ENCODE measurements around the gene MEGF11.

The MEGF11 gene

GRCh38 chr15:66237513-66238235 lies 15.9 kb downstream of the MEGF11 start:
- TF ChIP-seq GATA2 (IDR thresholded peaks at IDR 0.05; ENCODE audit: low read depth, low read length) (no peak), GATA3 (IDR thresholded peaks at IDR 0.05; ENCODE audit: low read depth, low read length) (no peak)

GRCh38 chr15:66236806-66237375 lies 16.7 kb downstream of the MEGF11 start:
- TF ChIP-seq GATA3 (IDR thresholded peaks at IDR 0.05; ENCODE audit: low read depth, low read length) (no peak), GATA2 (IDR thresholded peaks at IDR 0.05; ENCODE audit: low read depth, low read length) (no peak)

- TF ChIP-seq GATA3 (IDR thresholded peaks at IDR 0.05; ENCODE audit: low read depth, low read length) (no peak), GATA2 (IDR thresholded peaks at IDR 0.05; ENCODE audit: low read depth, low read length) (no peak)
These were observed 17.7 kb downstream of the MEGF11 start for GRCh38 chr15:66235866-66236265.

GRCh38 chr15:66234798-66235197 lies 18.8 kb downstream of the MEGF11 start:
- TF ChIP-seq GATA3 (IDR thresholded peaks at IDR 0.05; ENCODE audit: low read depth, low read length), result no peak
- no peak for TF ChIP-seq GATA2 (IDR thresholded peaks at IDR 0.05; ENCODE audit: low read depth, low read length)

- no peak for TF ChIP-seq GATA2 (IDR thresholded peaks at IDR 0.05; ENCODE audit: low read depth, low read length)
- no peak for TF ChIP-seq GATA3 (IDR thresholded peaks at IDR 0.05; ENCODE audit: low read depth, low read length)
These were observed 19.8 kb downstream of the MEGF11 start for GRCh38 chr15:66233487-66234415.

- TF ChIP-seq GATA2 (IDR thresholded peaks at IDR 0.05; ENCODE audit: low read depth, low read length) (no peak), GATA3 (IDR thresholded peaks at IDR 0.05; ENCODE audit: low read depth, low read length) (no peak)
These were observed 21.3 kb downstream of the MEGF11 start for GRCh38 chr15:66232267-66232625.

GRCh38 chr15:66231394-66232266 lies 21.9 kb downstream of the MEGF11 start:
- no peak for TF ChIP-seq GATA3 (IDR thresholded peaks at IDR 0.05; ENCODE audit: low read depth, low read length)
- no peak for TF ChIP-seq GATA2 (IDR thresholded peaks at IDR 0.05; ENCODE audit: low read depth, low read length)

- TF ChIP-seq GATA2 (IDR thresholded peaks at IDR 0.05; ENCODE audit: low read depth, low read length) (no peak), GATA3 (IDR thresholded peaks at IDR 0.05; ENCODE audit: low read depth, low read length) (no peak)
These were observed 23.6 kb downstream of the MEGF11 start for GRCh38 chr15:66229790-66230465.

GRCh38 chr15:66228807-66229735 lies 24.5 kb downstream of the MEGF11 start:
- TF ChIP-seq GATA2 (IDR thresholded peaks at IDR 0.05; ENCODE audit: low read depth, low read length) (no peak), GATA3 (IDR thresholded peaks at IDR 0.05; ENCODE audit: low read depth, low read length) (no peak)

- TF ChIP-seq GATA3 (IDR thresholded peaks at IDR 0.05; ENCODE audit: low read depth, low read length), result no peak
- TF ChIP-seq GATA2 (IDR thresholded peaks at IDR 0.05; ENCODE audit: low read depth, low read length), result no peak
These were observed 26.8 kb downstream of the MEGF11 start for GRCh38 chr15:66226736-66227135.

- no peak for TF ChIP-seq GATA3 (IDR thresholded peaks at IDR 0.05; ENCODE audit: low read depth, low read length)
- no peak for TF ChIP-seq GATA2 (IDR thresholded peaks at IDR 0.05; ENCODE audit: low read depth, low read length)
These were observed 27.8 kb downstream of the MEGF11 start for GRCh38 chr15:66225656-66226274.

- TF ChIP-seq GATA2 (IDR thresholded peaks at IDR 0.05; ENCODE audit: low read depth, low read length) (no peak), GATA3 (IDR thresholded peaks at IDR 0.05; ENCODE audit: low read depth, low read length) (no peak)
These were observed 28.6 kb downstream of the MEGF11 start for GRCh38 chr15:66224946-66225345.
